ENCODE data around the gene NVL.
"Not testable (repeated sequence)": the region's sequence is repeated elsewhere in the genome, so short reads cannot be mapped to it uniquely, and the experiment has no call there.

Gene NVL

DNA sequence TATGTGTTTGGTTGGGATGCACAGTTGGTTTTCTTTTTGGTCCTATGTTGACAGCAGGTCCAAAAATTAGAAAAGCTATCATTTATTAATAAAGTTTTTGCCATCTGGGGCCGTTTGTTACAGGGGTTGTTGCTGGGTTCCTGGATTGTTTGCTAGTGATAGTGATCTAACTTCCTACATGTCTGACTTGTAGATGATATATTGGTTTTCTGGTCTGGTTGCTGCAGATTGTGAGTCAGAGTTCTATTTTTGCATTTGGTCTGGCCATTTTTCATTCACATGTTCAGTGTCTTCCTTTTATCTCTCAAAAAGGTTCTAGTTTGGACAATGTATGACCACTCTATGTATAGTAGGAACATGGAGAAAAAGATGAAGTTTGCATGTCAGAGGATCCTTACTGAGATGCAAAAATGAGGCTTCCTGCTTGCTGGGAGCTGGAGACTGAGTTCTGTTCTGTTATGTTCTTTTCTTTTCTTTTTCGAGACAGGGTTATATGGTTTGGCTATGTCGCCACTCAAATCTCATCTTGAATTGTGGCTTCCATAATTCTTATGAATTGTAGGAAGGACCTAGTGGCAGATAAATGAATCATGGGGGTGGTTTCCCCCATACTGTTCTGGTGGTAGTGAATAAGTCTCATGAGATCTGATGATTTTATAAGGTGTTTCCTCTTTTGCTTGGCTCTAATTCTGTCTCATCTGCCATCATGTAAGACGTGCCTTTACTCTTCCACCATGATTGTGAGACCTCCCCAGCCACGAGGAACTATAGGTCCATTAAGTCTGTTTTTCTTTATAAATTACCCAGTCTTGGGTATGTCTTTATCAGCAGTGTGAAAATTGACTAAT is 4.2 kb upstream of the NVL start:
- DNase-seq (ENCODE audit: low spot score), result no peak

DNA sequence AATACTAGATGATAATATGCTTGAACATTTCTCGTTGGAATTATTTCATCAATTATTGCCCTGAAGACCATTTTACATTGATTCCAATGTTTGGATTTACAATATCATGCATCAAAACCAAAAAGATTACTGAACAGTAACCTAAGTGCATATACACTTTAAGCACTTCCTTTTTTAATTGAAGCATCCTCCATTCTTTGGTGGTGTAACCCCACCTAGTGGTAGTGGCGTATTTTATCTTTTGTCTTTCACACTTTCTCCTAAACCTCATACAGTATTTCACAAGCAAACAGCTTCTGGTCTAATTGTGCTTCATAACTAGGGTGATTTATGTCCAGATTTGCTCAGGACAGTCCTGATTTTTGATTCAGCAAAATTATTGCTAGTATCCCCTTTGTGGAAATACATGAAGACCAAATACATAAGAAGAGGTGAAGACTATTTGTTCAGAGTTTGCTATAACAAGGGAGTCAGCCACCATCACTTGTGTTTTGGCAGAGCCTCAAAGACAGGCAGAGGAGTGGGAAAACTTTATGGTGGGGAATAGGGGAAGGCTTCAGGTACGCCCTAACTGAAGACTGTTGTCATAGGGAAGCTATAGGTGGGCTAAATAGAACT is 3.4 kb upstream of the NVL start:
- peak; percentile 61 for DNase-seq (ENCODE audit: low spot score)

- DNase-seq (ENCODE audit: low spot score), result no peak
These were observed 1.9 kb upstream of the NVL start for GRCh38 chr1:224331824-224332223.

GRCh38 chr1:224331326-224331725 is 1.4 kb upstream of the NVL start:
- no peak for DNase-seq (ENCODE audit: low spot score)

GRCh38 chr1:224329484-224329841 is 509 bp downstream of the NVL start:
- no peak for DNase-seq (ENCODE audit: low spot score)

DNA sequence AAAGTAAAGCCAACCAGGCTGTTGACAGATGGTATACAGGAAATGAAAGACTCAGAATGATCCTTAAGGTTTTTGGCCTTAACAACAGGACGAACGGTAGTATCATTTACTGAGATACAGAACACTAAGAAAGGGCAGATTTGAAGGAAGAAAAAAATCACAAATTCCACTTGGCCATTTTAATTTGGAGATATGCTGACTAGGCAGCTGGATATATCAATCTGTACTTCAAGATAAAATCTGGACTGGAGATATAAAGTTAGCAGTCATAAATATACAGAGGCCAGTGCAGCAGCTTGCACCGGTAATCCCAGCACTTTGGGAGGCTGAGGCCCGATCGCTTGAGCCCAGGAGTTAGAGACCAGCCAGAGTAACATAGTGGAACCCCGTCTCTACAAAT is 1.3 kb downstream of the NVL start:
- DNase-seq (ENCODE audit: low spot score), result no peak

DNA sequence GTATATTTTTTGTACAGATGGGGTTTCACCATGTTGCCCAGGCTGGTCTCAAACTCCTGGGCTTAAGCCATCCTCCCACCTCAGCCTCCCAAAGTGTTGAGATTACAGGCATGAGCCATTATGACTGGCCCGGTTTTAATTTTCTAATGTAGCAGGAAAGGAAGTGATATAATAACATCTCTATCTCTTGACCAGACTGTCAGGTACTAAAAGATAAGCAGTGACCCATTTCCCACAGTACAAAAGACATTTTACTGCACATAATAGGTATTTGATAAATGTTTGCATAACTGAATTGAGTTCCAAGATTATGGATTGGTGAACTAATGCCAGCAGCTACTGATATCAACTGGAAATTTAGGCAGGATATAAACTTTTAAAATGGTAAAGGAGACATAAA is 4.0 kb downstream of the NVL start:
- DNase-seq (ENCODE audit: low spot score), result no peak

DNA sequence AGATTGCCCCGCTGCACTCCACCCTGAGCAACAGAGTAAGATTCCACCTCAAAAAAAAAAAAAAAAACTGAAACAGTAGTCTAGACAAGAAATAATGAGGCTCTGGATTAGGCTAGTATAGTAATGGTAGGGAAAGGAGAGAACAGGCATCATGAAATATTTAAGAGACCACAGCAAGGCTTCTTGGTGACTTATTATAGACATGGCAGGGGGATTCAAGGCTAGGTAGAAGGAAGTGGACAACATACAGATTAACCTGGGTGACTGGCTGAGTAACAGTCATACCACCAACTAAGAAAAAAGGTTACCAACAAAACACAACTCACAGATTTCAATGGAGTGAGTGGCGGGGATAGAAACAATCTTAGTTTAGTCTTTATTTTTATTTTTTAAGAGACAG is 8.3 kb downstream of the NVL start:
- DNase-seq (ENCODE audit: low spot score), result no peak

GRCh38 chr1:224317383-224318045 is 12.5 kb downstream of the NVL start:
- no peak for DNase-seq (ENCODE audit: low spot score)

GRCh38 chr1:224312025-224312424 is 17.9 kb downstream of the NVL start:
- DNase-seq (ENCODE audit: low spot score), result no peak

GRCh38 chr1:224311503-224311902 is 18.5 kb downstream of the NVL start:
- not testable (repeated sequence) for DNase-seq (ENCODE audit: low spot score)

GRCh38 chr1:224308064-224308463 is 21.9 kb downstream of the NVL start:
- no peak for DNase-seq (ENCODE audit: low spot score)

- DNase-seq (ENCODE audit: low spot score), result no peak
These were observed 25.2 kb downstream of the NVL start for GRCh38 chr1:224304767-224305166.

GRCh38 chr1:224302947-224303346 is 27.0 kb downstream of the NVL start:
- DNase-seq (ENCODE audit: low spot score), result no peak

GRCh38 chr1:224301391-224301790 is 28.6 kb downstream of the NVL start:
- DNase-seq (ENCODE audit: low spot score), result no peak

- DNase-seq (ENCODE audit: low spot score), result no peak
These were observed 29.6 kb downstream of the NVL start for GRCh38 chr1:224300346-224300745.

- DNase-seq (ENCODE audit: low spot score), result no peak
These were observed 31.3 kb downstream of the NVL start for GRCh38 chr1:224298346-224299330.

GRCh38 chr1:224294775-224295174 is 35.2 kb downstream of the NVL start:
- no peak for DNase-seq (ENCODE audit: low spot score)

DNA sequence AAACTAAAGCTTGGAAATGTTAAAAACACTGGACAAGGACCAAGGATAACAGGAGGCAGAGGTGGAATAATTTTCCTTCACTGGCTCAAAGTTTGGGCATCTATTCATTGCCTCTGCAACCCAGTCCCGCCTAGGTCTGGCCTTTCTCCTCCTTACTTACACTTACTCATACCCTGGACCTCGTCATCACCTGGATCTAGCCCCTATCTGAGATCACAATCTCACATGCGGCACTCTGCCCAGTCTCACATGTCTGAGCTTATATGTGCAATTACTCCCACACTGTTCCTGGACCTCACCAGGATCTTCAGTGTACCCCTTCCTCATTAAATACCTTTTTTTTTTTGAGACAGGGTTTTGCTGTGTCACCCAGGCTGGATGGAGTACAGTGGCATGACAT is 37.6 kb downstream of the NVL start:
- DNase-seq (ENCODE audit: low spot score), result no peak

DNA sequence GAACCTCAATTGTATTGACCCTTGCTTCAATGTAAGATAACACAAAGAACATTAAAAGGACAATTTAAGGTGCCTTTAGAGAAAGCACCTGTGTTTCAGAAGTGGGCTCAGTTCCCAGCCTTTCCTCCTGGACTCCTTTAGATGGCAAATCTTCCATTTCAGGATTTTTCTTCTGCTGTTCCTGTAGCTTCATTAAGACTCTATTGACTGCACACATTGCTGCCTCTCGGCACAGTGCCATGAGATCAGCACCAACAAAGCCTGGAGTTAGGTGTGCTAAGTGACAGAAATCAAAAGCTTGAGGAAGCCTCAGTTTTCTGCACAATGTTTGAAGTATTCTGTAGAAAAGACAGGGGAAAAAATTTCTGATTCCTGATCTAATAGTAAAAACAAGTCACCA is 40.6 kb downstream of the NVL start:
- DNase-seq (ENCODE audit: low spot score), result peak; percentile 34

DNA sequence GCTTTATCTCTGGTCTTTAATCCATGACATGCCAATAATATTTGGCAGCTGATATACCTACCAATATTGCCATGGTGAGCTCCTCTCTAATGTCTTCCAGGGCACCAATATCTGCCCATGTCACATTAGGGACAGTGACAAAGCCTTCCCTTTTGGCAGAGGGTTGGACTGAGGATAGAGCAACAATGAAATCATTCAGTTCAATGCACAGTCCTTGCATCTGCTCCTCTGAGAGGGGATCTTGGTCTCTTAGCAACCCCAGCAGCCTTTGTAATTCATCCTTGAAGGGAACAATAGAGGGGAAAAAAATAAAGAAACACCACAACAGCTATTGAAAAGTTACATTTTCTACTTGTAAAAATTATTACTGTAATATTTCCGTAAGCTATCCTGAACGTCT is 42.3 kb downstream of the NVL start:
- peak; percentile 92 for DNase-seq (ENCODE audit: low spot score)

DNA sequence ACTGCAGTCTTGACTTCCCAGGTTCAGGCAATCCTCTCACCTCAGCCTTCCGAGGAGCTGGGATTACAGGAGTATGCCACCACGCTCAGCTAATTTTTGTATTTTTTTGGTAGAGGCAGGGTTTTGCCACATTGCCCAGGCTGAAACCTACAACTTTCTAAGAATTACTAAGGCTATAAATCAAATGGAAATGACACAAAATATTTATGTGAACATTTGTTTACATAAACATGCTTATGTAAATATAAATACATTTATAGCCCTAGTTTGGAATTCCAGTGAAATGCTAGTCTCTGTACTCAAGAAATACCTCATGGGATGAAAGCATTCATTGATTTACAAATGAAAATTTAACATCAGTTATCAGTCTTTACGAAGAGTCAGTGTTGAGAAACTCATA is 47.8 kb downstream of the NVL start:
- no peak for DNase-seq (ENCODE audit: low spot score)

Data from globus pallidus (tissue), 1 donor.